ENCODE results near the gene GRXCR2.

Gene GRXCR2

GRCh38 chr5:145834554-145834916, 38.3 kb downstream of the GRXCR2 start:
- no peak for DNase-seq

DNA sequence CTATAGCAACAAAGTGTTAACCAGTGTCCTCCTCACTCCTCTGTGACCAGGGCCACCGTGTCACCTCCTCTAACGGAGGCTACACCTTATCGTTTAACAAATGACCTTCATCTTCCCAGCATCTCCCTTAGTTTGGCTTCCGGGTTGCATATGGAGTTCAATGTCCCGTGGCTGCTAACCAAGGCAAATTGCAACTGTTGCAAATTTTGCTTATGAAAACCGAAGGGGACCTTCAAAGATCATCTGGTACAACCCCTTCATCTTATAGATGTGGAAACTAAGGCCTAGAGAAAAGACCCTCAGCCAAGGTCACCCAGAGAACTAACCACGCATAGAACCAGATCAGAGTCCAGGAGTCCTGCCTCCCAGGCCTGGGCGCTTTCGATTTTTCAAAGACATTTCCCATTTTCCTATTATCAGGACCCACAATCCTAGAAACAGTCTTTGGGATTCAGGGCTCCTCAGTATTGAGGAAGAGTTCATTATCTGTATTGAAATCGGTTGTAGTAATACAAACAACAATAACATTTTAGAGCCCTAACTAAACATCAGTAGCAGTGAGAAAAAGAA, 39.1 kb downstream of the GRXCR2 start:
- DNase-seq = no peak

DNA sequence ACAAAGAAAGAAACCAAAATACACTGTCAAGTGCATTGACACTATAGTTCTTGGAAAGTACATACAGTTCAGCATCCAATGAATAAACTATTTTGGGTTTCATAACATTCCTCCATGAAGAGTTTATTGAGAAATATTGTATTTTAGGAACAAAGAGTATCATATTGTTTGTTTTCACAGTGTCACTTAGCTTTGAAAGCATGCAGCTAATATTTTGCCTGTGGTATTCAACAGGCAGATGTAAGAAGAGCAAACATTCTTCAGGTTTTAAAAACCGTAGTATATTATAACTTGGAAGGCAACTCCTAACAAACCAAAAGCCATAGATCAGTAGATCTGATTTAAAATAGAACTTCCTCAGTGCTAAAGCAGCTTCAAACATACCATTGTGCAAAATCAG, 42.2 kb downstream of the GRXCR2 start:
- DNase-seq = no peak

GRCh38 chr5:145829708-145830361, 43.0 kb downstream of the GRXCR2 start:
- DNase-seq = no peak

- DNase-seq = no peak
Measured at GRCh38 chr5:145826895-145827674, 45.7 kb downstream of the GRXCR2 start.

- no peak for DNase-seq
Measured at GRCh38 chr5:145825751-145826180, 47.0 kb downstream of the GRXCR2 start.

GRCh38 chr5:145824040-145824439, 48.8 kb downstream of the GRXCR2 start:
- DNase-seq = no peak

DNA sequence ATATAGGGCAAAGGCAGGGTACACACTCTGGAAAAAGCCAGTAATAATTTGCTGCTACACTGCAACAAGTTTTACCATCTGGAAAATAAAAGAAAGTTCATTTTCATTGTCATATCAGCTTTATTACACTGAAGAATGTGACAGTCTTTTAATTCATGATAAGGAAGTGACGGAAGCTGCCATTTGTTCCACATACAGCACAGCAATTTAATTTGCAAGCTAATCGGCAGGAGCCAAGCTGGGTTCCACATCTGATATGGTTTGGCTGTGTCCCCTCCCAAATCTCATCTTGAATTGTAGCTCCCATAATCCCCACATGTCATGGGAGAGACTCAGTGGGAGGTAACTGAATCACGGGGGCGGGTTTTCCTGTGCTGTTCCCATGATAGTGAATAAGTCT, 54.2 kb downstream of the GRXCR2 start:
- DNase-seq = no peak

- no peak for DNase-seq
Measured at GRCh38 chr5:145812877-145813276, 59.9 kb downstream of the GRXCR2 start.

DNA sequence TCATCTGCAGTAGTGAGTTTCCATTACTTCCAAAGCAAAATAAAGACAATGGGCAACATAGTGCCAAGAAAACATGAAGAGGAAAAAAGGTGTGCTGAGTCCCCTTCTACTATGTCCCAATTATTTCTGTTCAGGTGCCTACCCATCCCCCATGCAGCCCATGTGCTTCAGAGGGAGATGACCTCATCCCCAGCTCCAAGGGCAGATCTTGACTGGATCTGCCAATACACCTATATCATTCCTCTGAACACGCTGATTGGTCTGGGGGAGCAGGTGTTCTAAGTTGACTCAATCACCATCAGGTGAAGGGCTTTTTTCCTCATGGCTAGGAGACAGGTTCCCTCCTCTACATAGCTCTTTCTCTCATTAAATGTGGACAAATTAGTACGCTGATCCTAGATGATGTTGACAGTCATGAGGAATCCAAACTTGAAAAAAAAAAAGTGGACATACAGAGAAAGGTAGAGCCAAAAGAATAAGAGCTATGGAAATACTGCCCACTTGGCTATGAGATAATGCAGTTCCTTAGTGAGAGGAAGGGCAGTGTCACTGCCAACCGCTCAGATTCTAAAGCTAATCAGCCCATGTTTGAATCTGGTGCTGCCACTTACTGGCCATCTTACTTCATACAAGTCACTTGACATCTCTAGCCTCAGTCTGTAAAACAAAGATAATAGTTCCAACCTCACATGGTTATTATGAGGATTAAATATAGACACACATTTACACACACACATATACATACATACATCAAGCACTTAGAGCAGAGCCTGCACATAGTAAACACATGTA, 60.8 kb downstream of the GRXCR2 start:
- DNase-seq = no peak
